GM03348 (cell line): ENCODE results near the gene FHAD1.
A peak's percentile ranks its signal among the peaks of the same experiment; 100 is the strongest.

ENCODE experiments used
- DNase-seq: peaks from one replicate; pipeline ENCODE4 v3.0.0; 2012; ENCODE audit warnings: low spot score

The FHAD1 gene

DNA sequence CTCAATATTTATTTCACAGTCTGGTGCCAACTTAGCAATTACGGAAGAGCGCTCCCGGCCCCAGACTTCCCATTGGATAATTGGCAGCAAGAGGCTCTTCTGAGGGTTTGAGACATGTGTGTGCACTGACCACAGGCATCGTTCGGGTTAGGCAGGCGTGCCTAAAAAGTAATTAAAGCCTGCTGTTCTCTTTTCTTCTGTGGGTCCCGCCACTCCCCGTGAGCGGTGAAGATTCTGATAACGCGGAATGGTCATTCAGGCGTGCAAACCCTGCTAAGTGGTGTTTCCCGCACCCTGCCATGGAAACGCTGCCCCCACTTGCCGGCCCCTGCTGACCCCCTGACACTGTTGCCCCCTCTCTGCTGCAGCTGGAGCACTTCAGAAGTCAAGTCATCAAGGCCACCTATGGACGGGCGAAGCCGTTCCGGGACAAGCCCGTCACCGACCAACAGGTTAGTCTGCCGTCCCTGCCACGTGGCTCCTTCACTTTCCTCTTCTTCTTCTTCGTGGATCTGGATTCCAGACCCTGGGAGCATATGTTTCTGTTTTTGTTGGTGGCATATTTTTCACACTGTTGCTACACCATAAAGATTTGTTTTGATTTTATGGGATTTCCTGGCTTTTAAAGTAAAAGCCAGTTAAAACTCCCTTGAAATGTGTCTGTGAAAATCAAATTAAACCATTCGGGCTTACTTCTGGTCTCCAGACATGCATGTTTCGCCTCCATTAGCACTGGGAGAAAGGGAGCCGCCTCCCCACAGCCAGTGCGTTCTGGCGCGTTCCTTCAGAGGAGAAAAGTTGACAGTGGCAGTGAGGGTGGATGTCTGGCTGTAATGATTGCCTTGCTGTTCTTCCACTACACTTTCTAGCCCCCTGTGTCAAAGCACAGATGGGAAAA is 79.9 kb downstream of the FHAD1 start:
- peak; percentile 91 for DNase-seq

GRCh38 chr1:15328351-15329103 is 81.5 kb downstream of the FHAD1 start:
- peak; percentile 49 for DNase-seq

DNA sequence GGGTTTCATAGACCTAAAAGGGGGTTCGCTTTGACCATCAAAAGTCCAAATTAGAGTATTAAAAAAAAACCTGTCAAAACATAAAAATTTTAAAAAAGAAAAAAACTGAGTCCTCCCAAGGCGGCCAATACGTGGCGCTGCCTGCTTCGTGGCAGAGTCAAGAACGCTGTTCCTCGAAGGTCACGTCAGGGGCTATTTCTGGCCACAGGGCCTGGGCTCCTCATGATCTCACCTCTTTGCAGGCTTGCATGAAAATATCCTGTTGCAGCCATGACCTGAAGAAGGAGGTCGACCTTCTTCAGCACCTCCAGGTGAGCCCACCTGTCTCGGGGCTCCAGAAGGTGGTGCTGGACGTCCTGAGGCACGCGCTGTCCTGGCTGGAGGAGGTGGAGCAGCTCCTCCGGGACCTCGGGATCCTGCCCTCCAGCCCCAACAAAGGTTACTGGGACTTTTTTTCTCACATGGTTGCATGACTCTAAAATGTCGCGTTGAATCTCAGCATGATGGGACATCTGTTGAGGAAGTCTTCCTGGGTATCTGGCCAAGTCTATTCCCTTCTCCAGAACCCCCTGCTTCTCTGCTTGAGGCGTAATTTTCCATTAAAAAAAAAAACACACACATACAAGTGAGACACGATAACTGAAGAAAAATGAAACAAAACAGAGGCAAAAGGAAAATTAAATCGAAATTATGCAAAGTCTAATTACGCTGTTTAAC is 82.2 kb downstream of the FHAD1 start:
- DNase-seq: peak; percentile 60

GRCh38 chr1:15330028-15330427 is 83.0 kb downstream of the FHAD1 start:
- DNase-seq: no peak

DNA sequence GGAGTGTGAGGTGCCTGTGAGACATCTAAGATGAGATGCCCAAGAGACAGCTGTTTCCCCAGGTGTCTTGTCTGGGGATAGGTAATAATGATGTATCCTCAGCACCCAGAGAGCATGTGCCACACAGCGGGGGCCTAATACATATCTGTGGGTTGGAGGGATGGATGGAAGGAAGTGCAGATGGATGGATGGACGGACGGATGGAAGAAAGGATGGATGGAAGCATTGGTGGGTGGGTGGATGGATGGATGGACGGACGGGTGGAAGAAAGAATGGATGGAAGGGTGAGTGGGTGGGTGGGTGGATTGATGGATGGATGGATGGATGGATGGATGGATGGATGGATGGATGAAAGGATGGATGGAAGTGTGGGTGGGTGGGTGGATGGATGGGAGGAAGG is 84.2 kb downstream of the FHAD1 start:
- DNase-seq: no peak

DNA sequence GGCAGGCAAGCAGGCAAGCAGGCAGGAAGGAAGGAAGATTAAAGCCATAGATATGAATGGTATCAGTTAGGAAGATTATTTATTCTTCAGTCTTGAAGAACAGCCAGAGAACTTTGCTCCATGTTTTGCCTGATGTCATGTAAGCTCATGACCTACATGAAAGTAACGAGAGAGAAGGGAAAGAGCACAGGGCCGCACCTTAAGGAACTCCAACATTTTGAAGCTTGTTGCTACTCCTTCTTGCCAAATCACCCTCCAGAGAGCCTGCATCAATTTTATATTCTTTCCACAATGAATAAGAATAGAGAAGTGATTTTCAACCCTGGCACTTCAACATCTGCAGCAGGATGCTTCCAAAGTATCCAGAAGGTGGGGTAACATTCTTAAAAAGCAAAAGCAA is 84.7 kb downstream of the FHAD1 start:
- DNase-seq: no peak

DNA sequence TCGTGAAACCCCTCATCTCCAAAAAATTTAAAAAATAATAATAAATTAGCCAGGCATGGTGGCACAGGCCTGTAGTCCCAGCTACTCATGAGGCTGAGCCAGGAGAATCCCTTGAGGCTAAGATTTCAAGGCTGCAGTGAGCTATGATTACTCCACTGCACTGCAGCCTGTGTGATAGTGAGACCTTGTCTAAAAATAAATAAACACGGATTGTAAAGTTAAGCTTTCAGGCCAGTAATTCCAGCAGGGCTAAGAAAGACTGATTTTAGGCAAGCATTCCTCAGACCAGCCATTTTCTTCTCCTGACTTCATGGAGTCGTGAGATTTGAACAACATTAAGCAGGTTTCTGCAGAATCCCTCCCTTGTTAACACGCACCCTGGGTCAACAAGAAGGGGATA is 85.5 kb downstream of the FHAD1 start:
- no peak for DNase-seq

GRCh38 chr1:15332952-15333715 is 86.1 kb downstream of the FHAD1 start:
- no peak for DNase-seq

DNA sequence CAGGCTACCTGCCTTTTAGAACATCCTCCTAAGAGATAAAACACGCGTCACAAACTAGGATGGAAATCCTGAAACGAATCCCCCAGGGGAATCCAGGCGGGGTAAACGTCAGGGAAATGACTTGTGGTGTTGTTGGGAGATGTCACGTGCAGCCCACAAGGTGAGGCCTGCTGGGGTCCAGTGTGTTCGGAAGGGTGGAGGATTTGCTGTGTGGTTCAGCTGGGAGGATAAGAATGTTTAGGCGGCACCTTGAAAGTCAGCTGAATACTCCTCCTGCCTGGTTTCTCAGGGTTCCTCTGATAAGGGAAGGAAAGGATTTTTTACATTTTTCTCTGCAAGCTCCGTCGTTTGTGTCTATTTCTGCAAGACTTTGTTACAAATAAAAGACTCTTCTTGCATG is 88.0 kb downstream of the FHAD1 start:
- DNase-seq: no peak

GRCh38 chr1:15336866-15337265 is 89.8 kb downstream of the FHAD1 start:
- DNase-seq: no peak

GRCh38 chr1:15337656-15338402 is 90.8 kb downstream of the FHAD1 start:
- DNase-seq: peak; percentile 87

GRCh38 chr1:15339570-15339969 is 92.5 kb downstream of the FHAD1 start:
- no peak for DNase-seq

- DNase-seq: no peak
These were observed 94.2 kb downstream of the FHAD1 start for GRCh38 chr1:15341228-15341627.

- DNase-seq: no peak
These were observed 94.8 kb downstream of the FHAD1 start for GRCh38 chr1:15341634-15342407.

- no peak for DNase-seq
These were observed 95.5 kb downstream of the FHAD1 start for GRCh38 chr1:15342408-15342967.

DNA sequence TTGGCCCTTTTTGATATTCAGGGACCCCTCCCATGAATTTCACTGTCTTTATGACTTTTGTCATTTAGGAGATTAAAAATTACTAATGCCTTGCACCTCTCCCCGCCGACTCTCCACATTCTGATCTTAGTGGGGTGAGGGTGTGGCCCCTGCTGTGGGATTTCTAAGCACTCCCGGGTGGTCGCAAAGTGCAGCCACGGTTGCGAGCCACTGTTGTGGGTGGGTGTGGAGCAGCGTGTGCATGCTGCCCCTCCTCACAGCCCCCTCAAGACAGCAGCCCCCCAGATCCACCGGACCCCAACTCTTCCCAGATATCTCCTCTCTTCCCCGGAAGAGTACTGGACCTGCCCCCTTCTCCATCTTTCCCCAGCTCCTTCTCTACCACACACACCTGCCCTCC is 96.1 kb downstream of the FHAD1 start:
- DNase-seq: no peak

GRCh38 chr1:15343729-15344128 is 96.7 kb downstream of the FHAD1 start:
- DNase-seq: no peak

- no peak for DNase-seq
These were observed 97.4 kb downstream of the FHAD1 start for GRCh38 chr1:15344380-15344779.

GRCh38 chr1:15344800-15345704 is 98.0 kb downstream of the FHAD1 start:
- DNase-seq: no peak
